ENCODE data around the gene APLNR.

APLNR gene

DNA sequence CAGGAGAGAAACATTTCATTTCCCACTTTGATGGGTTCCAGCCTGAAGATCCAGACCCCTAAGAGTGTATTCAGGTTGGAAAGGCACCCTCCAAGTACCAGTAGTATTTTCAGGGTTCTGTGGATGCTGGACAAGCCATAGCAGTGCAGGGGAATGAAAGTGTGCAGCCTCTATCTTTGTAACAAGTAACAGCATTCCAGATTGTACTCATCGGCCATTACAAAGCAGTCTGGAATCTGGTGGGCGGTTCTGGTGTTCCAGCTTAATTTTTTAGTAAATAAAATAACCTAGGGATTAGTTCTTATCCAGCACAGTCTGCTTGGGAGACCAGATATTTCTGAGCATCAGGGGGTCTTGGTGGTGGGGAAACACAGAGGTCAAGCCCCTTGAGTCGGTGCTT, 22.6 kb downstream of the APLNR start:
- no peak for DNase-seq

DNA sequence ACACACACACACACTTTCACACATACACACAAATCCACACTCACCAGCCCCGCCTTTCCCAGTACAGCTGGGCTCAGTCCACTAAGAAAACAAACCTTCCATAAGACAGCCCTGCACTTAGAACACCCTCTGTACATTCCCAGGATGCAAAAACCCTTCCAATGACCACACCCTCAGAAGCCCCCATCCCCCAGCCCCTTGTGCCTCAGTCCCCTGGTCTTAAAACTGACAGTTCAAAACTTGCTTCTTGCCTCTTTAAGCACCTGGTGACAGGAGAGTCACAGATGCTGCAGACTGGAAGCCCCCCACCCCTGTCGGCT, 23.0 kb downstream of the APLNR start:
- no peak for DNase-seq

DNA sequence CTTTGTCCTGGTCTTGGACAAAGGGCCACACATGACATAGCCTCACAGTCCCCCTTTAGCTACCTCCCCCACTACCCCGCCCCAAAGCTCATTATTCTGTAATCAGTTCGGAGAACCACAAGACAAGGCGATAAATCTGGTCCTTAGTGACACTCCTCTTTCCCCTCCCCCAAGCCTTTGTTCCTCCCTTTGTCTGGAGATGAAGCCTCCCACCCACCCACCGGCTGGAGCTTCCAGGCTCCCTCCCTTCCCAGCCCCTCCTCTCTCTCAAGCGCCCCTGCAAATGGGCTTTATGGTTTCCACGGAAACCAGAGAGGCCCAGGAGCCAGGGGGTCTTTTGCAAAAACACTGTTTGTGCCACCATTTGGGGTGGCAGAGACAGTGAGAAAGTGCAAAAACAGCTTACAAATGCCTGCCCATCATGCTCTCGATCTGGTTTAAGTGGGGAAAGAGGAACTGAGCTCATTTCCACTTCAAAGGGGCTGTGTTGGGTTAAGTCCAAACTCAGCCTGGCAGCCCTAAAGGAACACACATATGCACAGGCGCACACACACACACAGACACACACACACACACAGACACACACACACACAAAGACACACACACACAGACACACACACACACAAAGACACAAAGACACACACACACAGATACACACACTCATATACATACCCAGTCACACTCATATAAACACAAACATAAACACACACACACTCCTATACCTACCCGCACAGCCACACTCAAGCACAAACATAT, 23.5 kb downstream of the APLNR start:
- DNase-seq, result no peak

DNA sequence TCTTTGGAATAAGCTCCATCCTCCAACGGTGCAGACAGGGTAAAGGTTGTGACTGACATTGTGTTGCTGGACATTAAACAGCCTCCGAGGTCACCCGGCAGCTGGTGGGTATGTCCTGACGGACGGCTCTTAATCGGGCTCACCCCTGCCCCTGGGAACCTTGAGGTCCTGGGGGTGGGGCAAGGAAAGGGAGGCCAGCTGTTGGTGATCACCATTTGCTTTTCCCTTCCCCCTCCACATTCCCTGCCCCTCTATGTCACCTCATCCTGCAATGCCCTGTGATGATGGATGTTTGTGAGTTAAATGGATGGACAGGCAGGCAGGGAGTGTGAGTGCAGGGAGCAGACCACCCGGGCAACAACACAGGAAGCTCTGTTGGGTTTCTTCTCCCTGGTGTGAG, 26.3 kb downstream of the APLNR start:
- no peak for DNase-seq

DNA sequence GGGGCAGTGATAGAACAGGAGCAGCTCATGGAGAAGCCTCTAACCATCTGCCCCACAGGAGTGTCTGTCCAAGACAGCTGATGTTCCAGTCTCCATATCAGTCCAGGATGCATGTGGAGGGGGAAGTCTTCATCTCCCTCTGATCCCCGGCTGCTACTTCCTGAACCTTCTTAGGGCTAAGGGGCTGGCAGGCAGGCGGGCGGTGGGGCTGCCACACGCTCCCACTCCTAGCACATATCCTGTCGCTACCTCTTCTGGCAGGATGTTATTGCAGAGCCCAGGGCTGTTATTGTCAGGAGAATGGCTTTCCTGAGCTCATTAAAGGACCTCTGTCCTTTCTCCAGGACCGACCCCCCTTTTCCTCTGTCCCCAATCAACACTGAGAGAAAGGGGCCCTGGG, 29.9 kb downstream of the APLNR start:
- DNase-seq, result no peak

DNA sequence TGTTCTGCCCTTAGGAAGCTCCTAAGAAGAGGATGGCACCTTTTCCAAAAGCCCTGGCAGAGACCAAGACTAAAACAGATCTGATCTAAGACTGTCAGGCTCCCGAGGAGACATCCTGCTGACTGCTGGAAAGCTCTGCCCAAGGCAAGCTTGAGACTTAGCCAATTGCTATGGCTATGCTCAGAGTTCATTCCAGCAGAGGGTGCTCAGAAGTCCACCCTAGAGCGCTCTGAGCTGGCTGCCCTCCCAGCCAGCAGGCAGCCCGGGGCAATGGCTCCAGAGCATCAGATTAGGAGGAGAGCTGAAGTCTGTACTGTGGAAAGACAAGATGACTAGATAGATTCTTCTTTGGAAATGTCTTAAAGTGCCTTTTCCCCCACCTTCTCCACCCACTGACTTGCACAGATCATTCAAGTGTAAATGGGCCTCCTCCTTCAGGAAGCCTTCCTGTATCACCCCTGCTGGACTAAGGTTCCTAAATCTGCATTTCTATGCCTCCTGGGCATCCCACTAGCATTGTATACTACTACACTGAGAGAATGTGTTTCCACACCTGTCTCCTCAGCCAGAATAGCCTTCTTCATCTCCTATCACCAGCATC, 31.9 kb downstream of the APLNR start:
- DNase-seq, result no peak

DNA sequence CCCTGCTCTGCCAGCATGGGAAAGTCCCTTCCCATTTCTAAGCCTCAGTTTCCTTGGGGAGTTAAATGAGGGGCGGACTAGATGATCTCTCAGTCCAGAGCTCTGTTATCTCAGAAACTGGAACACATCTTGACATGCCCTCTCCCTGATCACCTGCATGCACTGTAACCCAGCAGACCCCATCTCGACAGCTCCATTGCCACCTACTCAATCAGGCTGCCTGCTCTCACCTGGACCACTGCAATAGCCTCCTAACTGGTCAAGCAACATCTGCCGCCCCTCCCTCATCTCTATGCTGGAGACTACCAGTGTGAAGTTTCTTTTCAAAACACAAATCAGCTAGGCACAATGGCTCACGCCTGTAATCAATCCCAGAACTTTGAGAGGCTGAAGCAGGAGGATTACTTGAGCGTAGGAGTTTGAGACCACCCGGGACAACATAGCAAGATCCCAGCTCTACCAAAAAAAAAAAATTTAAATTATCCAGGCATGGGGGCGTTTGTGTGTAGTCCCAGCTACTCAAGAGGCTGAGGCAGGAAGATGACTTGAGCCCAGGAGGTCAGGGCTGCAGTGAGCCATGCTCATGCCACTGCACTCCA, 33.1 kb downstream of the APLNR start:
- no peak for DNase-seq

DNA sequence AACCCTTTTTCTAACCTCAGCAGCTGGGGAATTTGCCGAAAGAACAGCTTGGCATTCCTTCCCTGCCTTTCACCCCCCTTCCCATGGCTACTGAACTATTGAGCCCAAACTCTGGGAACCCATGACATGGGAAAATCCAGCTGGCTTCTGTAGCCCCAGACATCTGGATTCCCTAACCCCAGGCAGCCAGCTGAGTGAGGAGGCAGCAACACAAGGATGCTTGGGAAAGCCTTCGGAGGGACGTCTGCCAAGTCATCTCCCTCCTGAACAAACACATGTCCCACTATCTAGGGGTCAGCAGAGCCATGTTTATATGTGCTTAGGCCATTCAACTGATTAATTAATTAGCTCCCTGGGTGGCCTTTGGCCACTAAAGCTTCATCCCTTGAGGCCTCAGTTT, 33.7 kb downstream of the APLNR start:
- no peak for DNase-seq

DNA sequence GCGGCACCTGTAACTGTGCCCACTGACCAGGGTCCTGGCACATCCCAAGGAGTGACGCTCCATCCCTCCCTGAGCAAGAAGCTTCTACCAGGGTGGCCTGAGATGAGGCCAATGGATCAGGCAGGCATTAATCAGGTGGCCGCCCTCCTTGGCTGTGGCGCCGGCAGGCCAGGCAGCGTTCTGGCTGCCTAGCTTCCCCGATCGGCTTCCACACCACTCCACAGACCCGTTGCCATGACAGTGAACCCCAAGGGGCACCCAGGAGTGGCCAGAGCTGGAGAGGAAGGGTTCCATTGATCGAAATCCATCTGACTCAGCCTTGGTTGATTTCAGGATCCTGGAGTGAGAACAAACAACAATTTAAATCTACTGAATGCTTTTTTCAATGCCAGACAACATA, 34.8 kb downstream of the APLNR start:
- no peak for DNase-seq

DNA sequence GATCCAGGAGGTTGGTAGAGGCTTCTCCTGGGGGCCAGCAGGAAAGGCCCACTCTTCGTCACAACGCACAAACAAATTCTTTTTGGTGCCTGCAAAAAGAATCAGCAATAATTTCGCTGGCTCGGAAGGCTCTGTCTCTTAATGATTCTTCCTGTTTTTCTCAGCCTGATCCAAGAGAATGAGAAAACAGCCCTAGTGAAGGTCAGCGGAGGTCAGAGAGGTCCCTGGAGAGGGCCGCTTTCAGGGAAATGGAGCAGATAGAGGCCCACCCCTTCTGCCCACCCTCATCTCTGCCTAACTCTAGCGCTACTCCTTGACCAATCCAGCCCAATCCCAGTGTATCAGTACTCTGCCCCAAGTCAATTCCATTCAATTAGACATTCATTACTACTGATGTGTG, 36.1 kb downstream of the APLNR start:
- DNase-seq, result no peak

DNA sequence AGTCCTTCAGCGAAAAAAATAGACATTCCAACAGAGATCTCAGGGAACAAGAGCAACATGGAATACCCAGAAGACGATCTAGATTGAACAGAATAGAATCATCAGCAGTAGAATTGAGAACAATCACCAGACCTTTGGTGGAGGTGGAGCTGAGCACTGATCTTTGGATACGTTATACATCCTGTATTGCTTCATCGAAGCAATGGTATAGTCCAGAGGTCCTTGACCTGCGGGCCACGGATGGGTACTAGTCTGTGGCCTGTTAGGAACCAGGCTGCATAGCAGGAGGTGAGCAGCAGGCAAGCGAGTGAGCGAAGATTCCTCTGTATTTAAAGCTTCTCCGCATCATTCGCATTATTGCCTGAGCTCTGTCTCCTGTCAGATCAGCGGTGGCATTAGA, 37.7 kb downstream of the APLNR start:
- no peak for DNase-seq

DNA sequence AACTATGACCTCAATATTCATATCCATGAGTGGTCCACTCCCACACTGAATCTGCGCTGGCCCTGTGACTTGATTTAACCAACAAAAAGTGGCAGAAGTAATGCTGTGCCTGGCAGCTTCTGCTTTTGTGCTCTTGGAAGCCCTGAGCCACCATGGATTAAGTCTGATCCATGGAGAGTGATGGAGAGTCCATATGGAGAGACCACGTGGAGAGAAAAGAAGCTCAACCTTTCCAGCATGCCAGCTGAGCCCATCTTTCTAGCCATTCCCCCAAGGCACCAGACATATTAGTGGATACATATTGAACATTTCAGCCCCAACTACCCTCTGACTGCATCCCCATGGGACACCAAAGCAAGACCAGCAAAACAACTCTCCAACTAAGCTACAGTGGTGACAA, 39.3 kb downstream of the APLNR start:
- DNase-seq, result no peak

DNA sequence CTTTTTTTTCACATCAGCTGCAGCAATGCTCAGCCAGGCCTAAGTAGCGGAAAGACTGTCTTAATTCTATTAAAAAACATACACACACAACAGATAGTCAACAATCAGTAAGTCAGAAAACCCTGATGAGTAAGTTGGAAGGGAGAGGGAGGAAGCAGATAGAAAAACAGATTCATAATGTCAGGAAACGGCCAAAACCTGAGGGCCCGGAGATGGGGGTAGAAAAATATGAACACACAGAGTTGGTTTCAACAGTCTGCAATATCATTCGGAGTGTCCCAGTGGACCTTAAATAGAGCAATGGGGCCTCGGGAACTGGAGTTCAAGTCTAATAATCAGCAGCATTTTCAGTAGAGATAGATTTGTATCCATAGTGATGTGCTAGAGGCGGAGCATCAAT, 40.5 kb downstream of the APLNR start:
- DNase-seq, result no peak

DNA sequence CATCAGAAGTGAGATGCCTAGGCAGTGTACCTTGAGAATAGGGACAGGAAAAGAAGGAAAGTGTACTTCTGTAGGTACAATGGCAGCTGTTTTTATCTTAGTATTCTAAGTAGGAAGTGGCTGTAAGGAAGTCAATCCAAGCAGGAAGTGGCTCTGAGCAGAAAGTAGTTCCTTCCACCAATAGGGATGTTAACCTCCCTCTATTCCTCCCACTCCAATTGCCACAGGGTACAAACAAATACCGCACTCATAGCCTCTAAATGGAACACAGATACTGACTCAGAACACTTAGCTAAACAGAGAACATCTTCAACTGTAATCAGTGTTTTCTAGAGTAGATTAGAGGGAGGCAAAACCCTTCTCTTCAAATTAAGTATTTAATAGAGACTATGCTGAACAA, 44.7 kb downstream of the APLNR start:
- no peak for DNase-seq

DNA sequence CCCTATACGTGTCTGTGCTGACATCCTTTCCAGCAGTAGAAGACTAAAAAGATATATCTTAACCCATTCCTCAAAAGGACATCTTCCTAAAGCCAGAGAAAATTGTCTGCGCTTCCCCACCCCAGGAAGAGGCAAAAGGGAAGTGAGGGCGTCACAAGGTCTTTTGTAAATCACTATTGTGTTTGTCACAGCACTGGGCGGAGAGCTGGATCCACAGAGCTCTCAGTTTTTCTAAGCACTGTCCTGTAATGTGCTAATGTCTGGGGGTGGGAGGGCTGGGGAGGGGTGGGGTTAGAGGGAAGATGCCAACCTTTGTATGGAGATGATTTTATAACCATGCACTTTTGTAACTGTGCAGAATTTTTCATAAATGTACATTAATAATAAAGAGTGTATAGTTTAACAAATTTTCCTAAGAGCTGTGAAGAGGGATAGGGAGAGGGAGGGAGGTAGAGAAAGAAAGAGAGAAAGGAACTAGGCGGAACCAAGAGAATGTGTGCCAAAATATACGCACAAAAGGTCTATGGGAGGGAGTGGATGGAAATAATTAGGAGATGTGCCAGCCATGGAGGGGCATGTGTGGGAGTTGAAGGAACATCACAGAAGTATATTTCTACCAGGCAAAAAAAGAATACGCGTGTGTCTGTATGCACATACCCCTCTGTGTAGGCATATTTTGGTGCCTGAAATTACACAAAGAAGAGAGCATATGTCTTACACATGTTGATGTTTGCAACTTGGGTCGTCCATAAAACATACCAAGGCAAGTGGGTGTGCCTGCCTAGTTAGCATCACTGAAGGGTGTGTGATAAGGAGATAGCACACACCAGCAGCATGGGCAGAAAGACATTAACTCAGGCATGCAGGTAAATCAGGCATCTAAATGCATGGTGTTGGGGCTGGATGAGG, 45.5 kb downstream of the APLNR start:
- no peak for DNase-seq

DNA sequence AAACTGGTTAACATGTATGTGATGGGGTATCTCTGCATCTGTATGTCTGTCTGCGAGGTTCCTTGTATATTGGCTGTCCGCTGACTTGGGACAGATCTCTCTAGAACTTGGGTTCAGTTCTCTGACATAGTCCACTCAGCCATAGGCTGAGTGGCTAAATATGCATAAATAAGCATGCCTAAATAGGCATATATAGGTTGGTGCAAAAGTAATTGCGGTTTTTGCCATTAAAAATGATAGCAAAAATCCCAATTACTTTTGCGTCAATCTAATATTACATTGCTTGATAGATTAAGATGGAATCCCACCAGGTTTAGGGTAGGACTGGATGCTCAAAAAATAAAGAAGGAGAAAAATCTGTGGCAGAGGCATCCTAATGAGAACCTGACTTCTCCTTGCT, 46.5 kb downstream of the APLNR start:
- DNase-seq, result no peak

Data from stimulated activated CD4-positive, alpha-beta T cell treated with anti-CD3 and anti-CD28 coated beads, Interleukin-15, amount 100 ng/mL, for 24 hours (primary cell).